GM18951 (cell line): Measurements from ENCODE around the gene NET1.

ENCODE experiments used
- POLR2A ChIP-seq: IDR thresholded peaks from 4 replicates; pipeline ENCODE4 v1.6.1; 2011; ENCODE audit warnings: mild to moderate bottlenecking; ENCODE audit not compliant: insufficient read length, insufficient read depth; ENCODE audit errors: extremely low read depth
- in situ Hi-C: fragments of 300-500 bp; cut with MboI; formaldehyde crosslinking; loops from one replicate; pipeline ENCODE4 v1.12.0; 2022; ENCODE audit warnings: low sequenced_read_pairs, mixed read lengths, inconsistent platforms; ENCODE audit not compliant: unreplicated experiment

The NET1 gene

DNA sequence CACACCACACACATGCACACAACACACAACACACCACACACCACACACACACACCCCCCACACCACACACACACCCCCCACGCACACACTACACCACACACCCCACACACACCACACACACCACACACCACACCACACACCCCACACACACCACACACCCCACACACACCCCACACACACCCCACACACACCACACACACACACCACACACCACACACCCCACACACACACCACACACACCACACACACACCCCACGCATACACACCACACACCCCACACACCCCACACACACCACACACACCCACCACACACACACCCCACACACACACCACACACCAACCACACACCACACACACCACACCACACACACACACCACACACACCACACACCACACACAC is 31.2 kb upstream of the NET1 start:
- in situ Hi-C loops = loop anchor here (25.0 kb wide), 1 partner anchor 544 kb away; the partner anchor contains the start of gene AKR1E2
- no peak for TF ChIP-seq POLR2A

DNA sequence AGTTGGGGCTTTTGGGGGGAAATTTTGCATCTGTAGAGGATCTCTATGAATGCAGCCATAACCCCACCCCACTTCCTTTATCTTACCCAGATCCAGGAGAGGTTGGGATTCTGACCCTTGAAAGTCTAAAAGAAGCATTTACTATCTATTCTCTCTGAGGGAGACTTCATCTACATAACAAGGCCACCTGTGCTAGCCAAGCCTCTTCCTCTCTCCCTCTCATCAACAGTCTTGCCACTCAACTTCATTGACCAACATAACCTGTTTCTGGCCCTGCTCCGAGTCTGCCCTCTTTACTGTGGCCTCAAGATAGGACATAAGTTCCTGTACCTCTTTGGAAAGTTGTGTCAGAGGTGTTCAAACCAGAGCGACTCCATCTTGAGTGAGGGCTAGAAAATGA is 27.1 kb upstream of the NET1 start:
- no peak for TF ChIP-seq POLR2A
- in situ Hi-C loops = loop anchor here (25.0 kb wide), 1 partner anchor 548 kb away; the partner anchor contains the start of gene AKR1E2

DNA sequence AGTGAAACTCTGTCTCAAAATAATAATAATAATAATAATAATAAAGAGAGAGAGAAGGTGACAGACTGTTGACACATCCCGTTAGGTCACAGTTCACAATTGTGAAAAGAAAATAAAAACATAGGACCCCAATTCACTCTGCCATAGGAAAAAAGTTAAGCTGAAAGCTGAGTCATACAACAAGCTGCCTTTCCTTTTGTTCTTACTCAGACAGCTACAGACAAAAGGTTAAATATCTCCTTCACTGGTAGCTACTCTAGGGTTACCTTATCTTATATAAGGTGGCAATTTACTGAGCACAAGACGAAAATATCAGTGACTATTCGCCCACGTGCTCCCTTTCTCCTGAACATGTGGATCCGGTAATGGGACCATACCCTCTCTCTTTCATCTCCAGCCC is 25.2 kb upstream of the NET1 start:
- in situ Hi-C loops = loop anchor here (25.0 kb wide), 1 partner anchor 550 kb away; the partner anchor contains the start of gene AKR1E2
- no peak for TF ChIP-seq POLR2A

DNA sequence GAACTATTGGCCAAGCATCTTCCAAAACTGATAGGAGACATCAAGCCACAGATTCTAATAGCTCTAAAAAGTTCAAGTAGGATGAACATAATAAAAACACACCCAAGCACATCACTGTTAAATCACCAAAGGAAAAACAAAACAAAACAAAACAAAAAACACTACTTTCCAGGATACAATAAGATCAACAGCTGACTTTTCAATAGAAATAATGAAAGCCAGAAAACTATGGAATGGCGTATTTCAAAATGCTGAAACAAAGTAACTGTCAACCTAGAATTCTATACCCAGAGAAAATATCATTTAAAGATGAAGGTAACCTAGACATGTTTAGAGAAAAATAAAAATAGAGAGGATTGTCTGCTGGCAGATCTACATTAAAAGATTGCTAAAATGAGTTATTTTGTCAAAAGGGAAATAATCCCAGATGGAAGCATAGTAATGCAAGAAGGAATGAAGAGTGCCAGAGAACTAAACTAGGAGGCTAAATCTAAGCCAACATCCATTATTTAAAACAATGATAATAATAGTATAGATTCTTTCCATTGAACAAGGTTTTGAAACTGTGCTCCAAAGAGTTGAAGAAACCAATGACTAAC is 21.7 kb upstream of the NET1 start:
- in situ Hi-C loops = loop anchor here (25.0 kb wide), 1 partner anchor 553 kb away; the partner anchor contains the start of gene AKR1E2
- TF ChIP-seq POLR2A = no peak

DNA sequence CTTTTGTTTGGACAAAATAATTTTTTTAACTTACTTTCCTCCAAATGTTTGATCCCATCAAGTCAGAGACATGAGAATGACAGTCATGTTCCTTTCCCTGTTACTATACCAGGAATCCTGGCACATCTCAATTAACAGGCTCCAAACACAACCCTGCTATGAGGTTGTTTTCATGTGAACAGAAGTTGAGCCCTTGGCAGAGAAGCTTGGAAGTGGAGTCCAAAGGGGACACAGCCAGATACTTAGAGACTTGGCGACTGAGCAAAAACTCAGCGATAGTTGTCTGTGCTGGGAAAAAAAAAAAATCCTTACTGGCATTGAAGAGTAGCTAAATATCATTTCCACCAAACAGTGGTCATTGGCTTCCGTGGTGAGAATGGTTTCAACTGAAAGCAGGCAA is 20.6 kb upstream of the NET1 start:
- TF ChIP-seq POLR2A = no peak
- in situ Hi-C loops = loop anchor here (25.0 kb wide), 1 partner anchor 554 kb away; the partner anchor contains the start of gene AKR1E2

DNA sequence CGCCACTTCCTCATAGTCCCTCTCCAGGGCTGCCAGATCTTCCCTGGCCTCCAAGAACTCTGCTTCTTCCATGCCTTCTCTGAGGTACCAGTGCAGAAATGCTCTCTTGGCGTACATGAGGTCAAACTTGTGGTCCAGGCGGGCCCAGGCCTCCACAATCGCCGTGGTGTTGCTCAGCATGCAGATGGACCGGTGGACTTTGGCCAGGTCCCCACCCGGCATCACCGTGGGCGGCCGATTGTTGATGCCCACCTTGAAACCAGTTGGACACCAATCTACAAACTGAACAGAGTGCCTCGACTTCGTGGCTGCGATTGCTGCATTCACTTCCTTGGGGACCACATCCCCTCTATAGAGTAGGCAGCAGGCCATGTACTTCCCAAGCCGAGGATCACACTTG is 18.8 kb upstream of the NET1 start:
- TF ChIP-seq POLR2A = no peak
- in situ Hi-C loops = loop anchor here (25.0 kb wide), 1 partner anchor 556 kb away; the partner anchor contains the start of gene AKR1E2

DNA sequence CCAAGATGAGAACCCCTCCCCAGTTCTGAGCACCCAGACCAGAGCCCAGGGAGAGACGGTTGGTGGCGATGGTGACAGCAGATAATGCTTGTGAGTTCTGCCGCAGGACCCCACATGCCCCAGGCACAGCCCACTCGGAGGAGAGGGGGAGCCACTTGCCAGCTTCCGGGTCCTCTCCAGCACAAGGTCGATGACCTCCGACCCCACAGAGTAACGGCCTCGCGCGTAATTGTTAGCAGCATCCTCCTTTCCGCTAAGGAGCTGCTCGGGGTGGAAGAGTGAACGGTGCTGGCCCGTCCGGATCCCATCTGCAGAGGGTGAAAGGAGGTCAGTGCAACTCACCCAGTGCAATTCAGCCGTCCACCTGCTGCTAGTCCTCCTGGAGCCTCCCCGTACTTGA is 17.2 kb upstream of the NET1 start:
- no peak for TF ChIP-seq POLR2A
- in situ Hi-C loops = loop anchor here (25.0 kb wide), 1 partner anchor 558 kb away; the partner anchor contains the start of gene AKR1E2

DNA sequence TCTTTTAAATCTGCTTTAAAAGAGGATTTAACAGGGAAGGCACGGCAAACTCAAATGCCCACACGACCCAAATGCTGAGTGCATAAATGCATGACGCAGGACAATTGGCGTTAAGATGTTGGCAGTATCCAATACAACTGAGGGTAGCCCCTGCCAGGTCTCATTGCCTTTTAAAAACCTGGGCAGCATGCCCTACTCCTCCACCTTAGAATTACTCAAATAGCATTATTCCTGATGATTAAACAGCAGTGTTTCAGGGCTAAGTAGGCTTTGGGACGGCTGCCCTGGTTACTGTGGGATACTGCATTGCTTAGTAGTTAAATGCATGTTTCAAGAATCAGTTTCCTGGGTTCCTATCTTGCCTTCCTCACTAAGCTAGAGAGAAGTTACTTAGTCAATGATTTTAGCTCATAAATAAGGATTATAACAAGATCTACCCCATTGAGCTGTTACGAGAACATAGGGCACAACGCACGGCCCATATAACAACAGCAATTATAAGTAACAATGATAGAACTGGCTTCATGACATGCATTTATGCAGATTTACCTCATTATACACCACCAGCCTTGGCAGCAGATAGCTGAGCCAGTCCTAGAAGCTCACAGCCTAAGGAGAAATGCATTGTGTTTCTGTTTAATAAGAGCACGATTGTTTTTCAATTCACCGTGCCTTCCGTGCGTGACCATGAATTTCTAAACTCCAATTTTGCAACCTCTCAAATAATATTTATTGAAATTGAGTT is 15.6 kb upstream of the NET1 start:
- TF ChIP-seq POLR2A = no peak
- in situ Hi-C loops = loop anchor here (25.0 kb wide), 1 partner anchor 559 kb away; the partner anchor contains the start of gene AKR1E2

DNA sequence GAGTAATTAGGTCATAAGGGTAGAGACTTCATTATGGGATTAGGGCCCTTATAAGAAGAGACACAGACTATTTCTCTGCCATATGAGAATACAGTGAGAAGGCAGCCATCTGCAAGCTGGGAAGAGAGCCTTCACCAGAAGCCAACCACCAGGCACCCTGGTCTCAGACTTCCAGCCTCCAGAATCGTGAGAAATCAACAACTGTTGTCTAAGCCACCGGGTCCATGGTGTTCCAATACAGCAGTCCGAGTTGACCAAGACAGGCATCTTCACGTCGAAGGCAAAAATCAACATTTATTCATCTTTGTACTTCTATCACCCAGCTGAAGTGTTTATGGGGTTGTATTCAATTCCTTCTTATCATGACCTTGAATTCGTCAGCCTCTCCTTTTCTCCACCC is 13.0 kb upstream of the NET1 start:
- TF ChIP-seq POLR2A = no peak
- in situ Hi-C loops = loop anchor here (25.0 kb wide), 1 partner anchor 562 kb away; the partner anchor contains the start of gene AKR1E2

DNA sequence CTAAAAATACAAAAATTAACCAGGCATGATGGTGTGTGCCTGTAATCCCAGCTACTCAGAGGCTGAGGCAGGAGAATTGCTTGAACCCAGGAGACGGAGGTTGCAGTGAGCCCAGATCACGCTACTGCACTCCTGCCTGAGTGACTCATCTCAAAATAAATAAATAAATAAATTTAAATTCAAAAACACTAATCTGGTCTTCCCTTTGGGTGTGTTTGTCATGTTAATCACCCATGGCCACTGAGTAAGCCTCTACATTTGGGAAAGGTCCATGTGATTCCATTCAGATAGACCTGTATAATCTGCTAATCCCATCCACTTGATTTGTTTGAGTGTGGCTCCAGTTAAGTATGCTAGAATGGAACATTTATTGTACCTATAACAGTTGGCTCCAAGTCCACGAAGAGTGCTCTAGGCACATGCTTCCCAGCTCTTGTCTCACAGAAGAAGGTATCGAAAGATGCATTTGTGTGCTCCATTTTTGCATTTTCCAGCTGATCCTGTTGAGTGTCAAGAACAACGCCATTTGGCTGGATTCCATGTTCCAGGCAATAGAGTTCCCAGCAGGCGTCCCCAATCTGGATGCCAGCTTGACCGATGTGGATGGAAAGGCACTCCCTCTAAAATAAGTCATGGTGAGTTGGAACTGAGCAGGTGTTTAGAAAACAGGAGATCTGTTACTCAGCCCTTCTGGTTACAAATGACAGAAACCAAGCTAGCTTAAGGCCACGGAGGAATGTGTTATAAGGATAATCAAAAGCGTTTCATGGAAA is 11.7 kb upstream of the NET1 start:
- in situ Hi-C loops = no loop called here
- no peak for TF ChIP-seq POLR2A

DNA sequence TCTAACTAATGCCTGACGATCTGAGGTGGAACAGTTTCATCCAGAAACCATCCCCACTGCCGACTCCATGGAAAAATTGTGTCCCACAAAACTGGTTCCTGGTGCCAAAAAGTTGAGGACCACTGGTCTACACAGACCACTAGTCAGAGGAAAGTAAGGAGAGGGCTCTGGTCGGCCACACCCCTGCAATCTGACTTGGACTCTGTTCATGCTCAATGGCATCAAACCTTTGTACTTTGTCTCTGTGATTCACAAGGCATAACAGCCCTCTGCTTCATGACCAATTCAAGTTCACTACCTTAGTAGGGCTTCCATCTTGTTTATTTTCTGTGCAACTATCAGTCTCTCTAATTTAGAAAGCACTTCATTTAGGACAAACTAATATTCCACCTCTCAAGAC is 9.6 kb upstream of the NET1 start:
- in situ Hi-C loops = no loop called here
- no peak for TF ChIP-seq POLR2A

DNA sequence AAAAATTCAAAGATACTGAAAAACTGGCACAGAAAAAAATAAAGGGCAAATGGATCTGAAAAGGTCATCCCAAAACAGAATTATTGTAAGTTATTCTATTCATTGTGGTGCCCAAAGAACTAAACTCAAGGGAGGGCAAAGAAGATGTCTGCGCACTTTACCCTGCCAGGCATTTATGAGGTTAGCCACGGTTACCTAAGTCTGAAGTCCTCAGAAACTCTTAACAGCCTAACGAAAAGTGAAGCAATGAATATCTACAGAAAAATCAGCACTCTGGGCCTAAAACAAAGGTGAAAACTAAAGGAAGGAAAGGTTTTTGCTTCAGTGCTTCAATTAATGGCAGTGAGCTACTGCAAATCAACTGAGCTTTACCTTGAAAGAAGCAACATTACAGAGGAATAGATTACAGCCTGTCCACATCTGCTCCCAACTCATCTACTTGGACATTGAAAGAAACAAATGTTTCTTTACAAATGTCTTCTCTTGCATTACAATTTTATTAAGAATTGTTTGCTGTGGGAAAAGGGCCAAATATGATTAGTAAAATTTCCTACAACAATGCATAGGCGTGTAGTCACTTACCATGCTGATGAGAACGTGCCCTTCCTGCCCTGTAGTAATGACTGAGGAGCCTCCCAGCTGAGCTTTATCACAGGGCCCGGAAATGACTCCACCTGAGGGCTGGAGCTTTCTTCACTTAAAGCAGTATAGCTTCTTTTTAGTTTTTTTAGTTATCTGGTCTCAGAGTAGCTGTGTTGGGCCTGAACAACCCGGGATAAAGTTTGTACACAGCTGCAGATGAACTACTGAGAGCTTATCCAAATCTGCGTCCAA is 7.9 kb upstream of the NET1 start, which contains the start of gene TUBAL3:
TSS of gene TUBAL3 (minus strand) at position 621 of the 834 bp plus-strand sequence. CDS start at position 585, 36 bp downstream.
- in situ Hi-C loops = no loop called here

More for the DNA sequence above, 7.9 kb upstream of the NET1 start, which contains the start of gene TUBAL3:
- no peak for TF ChIP-seq POLR2A
